ENCODE data around the gene DEPP1. TPM values are rescaled to one million over a fixed set of nuclear protein-coding genes. Genes with fewer than 3 reads are reported as not detected.

The DEPP1 gene
- total and polyA plus RNA-seq, 2 of the 13 experiments (the other 11 are each of a cell fraction or from before 2014, with no cell fraction given) = 14.8 to 270 TPM

GRCh38 chr10:44927352-44927751 lies 51.3 kb downstream of the DEPP1 start (continued):
- TF ChIP-seq ZNF431 (CRISPR knock-in tag; IDR thresholded peaks at IDR 0.05; ENCODE audit: borderline replicate concordance, low read depth) (no peak), SP5 (CRISPR knock-in tag; IDR thresholded peaks at IDR 0.05; ENCODE audit: borderline replicate concordance, low read depth) (0 out of 2 replicates have a peak, but pooled peaks have one; percentile 22), ZNF644 (CRISPR knock-in tag; IDR thresholded peaks at IDR 0.05; ENCODE audit: low read depth) (peak; percentile 64; the same call in 1 of the 2 replicates), ZNF768 (CRISPR knock-in tag; IDR thresholded peaks at IDR 0.05) (peak; percentile 52; the same call in 1 of the 2 replicates), ZBTB42 (CRISPR knock-in tag; IDR thresholded peaks at IDR 0.05) (no peak), HNF4G (IDR thresholded peaks at IDR 0.05; ENCODE audit: borderline replicate concordance, low read depth, low read length) (peak; percentile 14; the same call in 1 of the 2 replicates), HNF4G (CRISPR knock-in tag; IDR thresholded peaks at IDR 0.05; ENCODE audit: borderline replicate concordance, low read depth) (no peak), ZMYM3 (CRISPR knock-in tag; IDR thresholded peaks at IDR 0.05) (no peak), MED13 (CRISPR knock-in tag; IDR thresholded peaks at IDR 0.05) (no peak), HMG20A (CRISPR knock-in tag; IDR thresholded peaks at IDR 0.05; ENCODE audit: borderline replicate concordance) (peak; percentile 23; the same call in 1 of the 2 replicates), SALL2 (CRISPR knock-in tag; IDR thresholded peaks at IDR 0.05) (no peak), MYC (CRISPR knock-in tag; IDR thresholded peaks at IDR 0.05; ENCODE audit: borderline replicate concordance) (no peak), NFYB (CRISPR knock-in tag; IDR thresholded peaks at IDR 0.05) (no peak), HNF4A (CRISPR knock-in tag; IDR thresholded peaks at IDR 0.05) (peak; percentile 30; the same call in 1 of the 2 replicates), ZNF800 (CRISPR knock-in tag; IDR thresholded peaks at IDR 0.05) (no peak), HNRNPLL (IDR thresholded peaks at IDR 0.05; ENCODE audit: low read depth, low read length, poor library complexity, severe bottlenecking) (no peak), ZNF562 (CRISPR knock-in tag; IDR thresholded peaks at IDR 0.05; ENCODE audit: borderline replicate concordance) (no peak), ZNF205 (CRISPR knock-in tag; IDR thresholded peaks at IDR 0.05) (0 out of 2 replicates have a peak, but pooled peaks have one; percentile 27), ZBTB1 (CRISPR knock-in tag; IDR thresholded peaks at IDR 0.05; ENCODE audit: borderline replicate concordance) (no peak), ZNF451 (CRISPR knock-in tag; IDR thresholded peaks at IDR 0.05) (no peak), RFX1 (IDR thresholded peaks at IDR 0.05) (no peak), MTA1 (CRISPR knock-in tag; IDR thresholded peaks at IDR 0.05; ENCODE audit: borderline replicate concordance) (peak; percentile 25; the same call in 1 of the 2 replicates), NR2F1 (CRISPR knock-in tag; IDR thresholded peaks at IDR 0.05) (no peak), PATZ1 (CRISPR knock-in tag; IDR thresholded peaks at IDR 0.05) (peak; percentile 28; the same call in 1 of the 2 replicates), SAP130 (CRISPR knock-in tag; IDR thresholded peaks at IDR 0.05; ENCODE audit: low read depth) (no peak), UBTF (CRISPR knock-in tag; IDR thresholded peaks at IDR 0.05) (0 out of 2 replicates have a peak, but pooled peaks have one; percentile 15)
